HepG2 (cell line): ENCODE measurements around the gene NFS1. TPM values are rescaled to one million over a fixed set of nuclear protein-coding genes. Genes with fewer than 3 reads are reported as not detected.
A peak's percentile ranks its signal among the peaks of the same experiment; 100 is the strongest.

Experiments
- ATF7-NPFF ChIP-seq: sonication (generic); formaldehyde crosslinking; IDR thresholded peaks from 2 replicates; pipeline ENCODE4 v1.8.1; 2023; ENCODE audit warnings: mild to moderate bottlenecking, low read depth, missing genetic modification reagents, moderate library complexity
- BATF2 ChIP-seq: sonication (generic); formaldehyde crosslinking; IDR thresholded peaks from 2 replicates; pipeline ENCODE4 v1.8.0; 2022; ENCODE audit warnings: mild to moderate bottlenecking, missing genetic modification reagents, moderate library complexity
- ELF1 ChIP-seq: sonication (generic); formaldehyde crosslinking; IDR thresholded peaks from 2 replicates; pipeline ENCODE4 v1.4.0; 2020; ENCODE audit warnings: missing genetic modification reagents
- GFI1 ChIP-seq: sonication (generic); formaldehyde crosslinking; IDR thresholded peaks from 2 replicates; pipeline ENCODE4 v1.5.0; 2020; ENCODE audit warnings: missing genetic modification reagents, mild to moderate bottlenecking, borderline replicate concordance
- HNRNPL ChIP-seq: fragments of 200-400 bp; formaldehyde crosslinking; IDR thresholded peaks from 2 replicates; pipeline ENCODE4 v1.6.1; 2017; ENCODE audit warnings: mild to moderate bottlenecking, low read depth, low read length
- JUND ChIP-seq: sonication (generic); formaldehyde crosslinking; IDR thresholded peaks from 2 replicates; pipeline ENCODE4 v1.8.0; 2022; ENCODE audit warnings: mild to moderate bottlenecking, missing genetic modification reagents
- KDM3A ChIP-seq: IDR thresholded peaks from 2 replicates; pipeline ENCODE4 v1.6.1; 2018; ENCODE audit warnings: low read depth, missing compliant biosample characterization
- NAIF1 ChIP-seq: sonication (generic); formaldehyde crosslinking; IDR thresholded peaks from 2 replicates; pipeline ENCODE4 v1.5.0; 2020; ENCODE audit warnings: mild to moderate bottlenecking, missing genetic modification reagents, borderline replicate concordance
- NCOA5 ChIP-seq: sonication (generic); formaldehyde crosslinking; IDR thresholded peaks from 2 replicates; pipeline ENCODE4 v1.4.0; 2020; ENCODE audit warnings: missing genetic modification reagents
- NR2F1 ChIP-seq, 2 experiments: fragments of 450-650 bp in 1 of 2; formaldehyde crosslinking in 1 of 2; IDR thresholded peaks; 2 replicates each; pipeline versions ENCODE4 v1.5.0 to v1.6.1; 2016 to 2020; ENCODE audit warnings: mild to moderate bottlenecking in 1 of 2, missing compliant biosample characterization in 1 of 2, missing genetic modification reagents in 1 of 2, moderate library complexity in 1 of 2
- NRL ChIP-seq: sonication (generic); formaldehyde crosslinking; IDR thresholded peaks from 2 replicates; pipeline ENCODE4 v1.5.0; 2020; ENCODE audit warnings: missing genetic modification reagents, mild to moderate bottlenecking, moderate library complexity, borderline replicate concordance
- POGK ChIP-seq: sonication (generic); formaldehyde crosslinking; conservative IDR thresholded peaks from 2 replicates; pipeline ENCODE4 v1.8.0; 2022; ENCODE audit warnings: mild to moderate bottlenecking, moderate library complexity, missing genetic modification reagents
- RARG ChIP-seq: sonication (generic); formaldehyde crosslinking; IDR thresholded peaks from 2 replicates; pipeline ENCODE4 v1.4.0; 2020; ENCODE audit warnings: low read depth, mild to moderate bottlenecking, missing genetic modification reagents
- RBFOX2 ChIP-seq: fragments of 200-400 bp; formaldehyde crosslinking; IDR thresholded peaks from 2 replicates; pipeline ENCODE4 v1.6.1; 2017; ENCODE audit warnings: low read depth, mild to moderate bottlenecking, low read length
- RXRB ChIP-seq: IDR thresholded peaks from 2 replicates; pipeline ENCODE4 v1.6.1; 2016; ENCODE audit warnings: borderline replicate concordance, missing genetic modification reagents, missing compliant biosample characterization
- SUZ12 ChIP-seq: fragments of 150-350 bp; IDR thresholded peaks from 2 replicates; pipeline ENCODE4 v1.6.1; 2014; ENCODE audit warnings: low read depth, low read length
- TMF1 ChIP-seq: sonication (generic); formaldehyde crosslinking; IDR thresholded peaks from 2 replicates; pipeline ENCODE4 v1.8.1; 2022; ENCODE audit warnings: low read depth, missing genetic modification reagents
- ZBTB8A ChIP-seq: sonication (generic); formaldehyde crosslinking; IDR thresholded peaks from 2 replicates; pipeline ENCODE4 v1.4.0; 2020; ENCODE audit warnings: mild to moderate bottlenecking, low read depth, missing genetic modification reagents, borderline replicate concordance
- ZNF224 ChIP-seq: sonication (generic); formaldehyde crosslinking; IDR thresholded peaks from 2 replicates; pipeline ENCODE4 v1.5.0; 2020; ENCODE audit warnings: mild to moderate bottlenecking, missing genetic modification reagents
- ZNF3 ChIP-seq: IDR thresholded peaks from 2 replicates; pipeline ENCODE4 v1.7.0; 2017; ENCODE audit warnings: inconsistent platforms
- ZNF335 ChIP-seq: sonication (generic); formaldehyde crosslinking; IDR thresholded peaks from 2 replicates; pipeline ENCODE4 v1.4.0; 2020; ENCODE audit warnings: missing genetic modification reagents
- ZNF33A ChIP-seq: sonication (generic); formaldehyde crosslinking; IDR thresholded peaks from 2 replicates; pipeline ENCODE4 v1.5.1; 2020; ENCODE audit warnings: missing genetic modification reagents, mild to moderate bottlenecking, moderate library complexity, borderline replicate concordance
- ZNF343 ChIP-seq: sonication (generic); formaldehyde crosslinking; IDR thresholded peaks from 2 replicates; pipeline ENCODE4 v1.4.0; 2020; ENCODE audit warnings: mild to moderate bottlenecking, missing genetic modification reagents
- ZNF510 ChIP-seq: sonication (generic); formaldehyde crosslinking; IDR thresholded peaks from 2 replicates; pipeline ENCODE4 v1.4.0; 2020; ENCODE audit warnings: low read depth, mild to moderate bottlenecking, missing genetic modification reagents
- ZNF530 ChIP-seq: sonication (generic); formaldehyde crosslinking; IDR thresholded peaks from 2 replicates; pipeline ENCODE4 v1.5.0; 2020; ENCODE audit warnings: low read depth, mild to moderate bottlenecking, missing genetic modification reagents
- ZNF549 ChIP-seq: sonication (generic); formaldehyde crosslinking; IDR thresholded peaks from 2 replicates; pipeline ENCODE4 v1.5.0; 2020; ENCODE audit warnings: missing genetic modification reagents
- ZNF709 ChIP-seq: sonication (generic); formaldehyde crosslinking; IDR thresholded peaks from 2 replicates; pipeline ENCODE4 v1.5.0; 2020; ENCODE audit warnings: mild to moderate bottlenecking, missing genetic modification reagents
- ZNF768 ChIP-seq: sonication (generic); formaldehyde crosslinking; IDR thresholded peaks from 2 replicates; pipeline ENCODE4 v1.4.0; 2020; ENCODE audit warnings: missing genetic modification reagents
- ZNF816 ChIP-seq: sonication (generic); formaldehyde crosslinking; IDR thresholded peaks from 2 replicates; pipeline ENCODE4 v1.8.0; 2022; ENCODE audit warnings: missing genetic modification reagents, mild to moderate bottlenecking, borderline replicate concordance
- ZSCAN12 ChIP-seq: sonication (generic); formaldehyde crosslinking; IDR thresholded peaks from 2 replicates; pipeline ENCODE4 v1.9.0; 2021; ENCODE audit warnings: mild to moderate bottlenecking, missing genetic modification reagents
- polyA plus RNA-seq, 8 experiments: library from polyadenylated mRNA; depleted of rRNA in 3 of 8; stranded (reverse) in 7 of 8; unstranded in 1 of 8; fragments of >200 nt; fragmentation: Illumina TruSeq in 4 of 8; extraction: Trizol in 4 of 8; gene quantifications; 2 replicates each; pipeline versions ENCODE4 v1.2.1 to v1.2.3, GENCODE V29; 2011 to 2016; ENCODE audit warnings: low read depth in 4 of 8, missing spikeins in 1 of 8, mixed read lengths in 1 of 8; ENCODE audit not compliant: insufficient read depth in 1 of 8
- total RNA-seq, 5 experiments: library from RNA; depleted of rRNA; stranded (reverse); fragments of >200 nt; fragmentation: Illumina TruSeq; extraction: Trizol; gene quantifications; 2 replicates each; pipeline ENCODE4 v1.2.3, GENCODE V29; 2016; ENCODE audit warnings: low read depth in 1 of 5

NFS1 gene
- total and polyA plus RNA-seq, 2 of the 13 experiments (the other 11 are each of a cell fraction or from before 2014, with no cell fraction given) = 65.9 to 88.1 TPM

- TF ChIP-seq POGK (CRISPR knock-in tag) = 0 out of 2 replicates have a peak, but pooled peaks have one; percentile 22
- no peak for TF ChIP-seq ZNF3 (CRISPR knock-in tag)
- no peak; the same call in 1 of the 2 replicates for TF ChIP-seq ZNF33A (CRISPR knock-in tag)
- no peak for TF ChIP-seq NR2F1 (CRISPR knock-in tag; IDR thresholded peaks at IDR 0.05)
- TF ChIP-seq ZNF530 = peak; percentile 29; the same call in 1 of the 2 replicates
- no peak for TF ChIP-seq NCOA5
- TF ChIP-seq ZNF335 = no peak
- no peak for TF ChIP-seq NRL (CRISPR knock-in tag)
- TF ChIP-seq ZNF343 (CRISPR knock-in tag) = no peak
- TF ChIP-seq GFI1 (CRISPR knock-in tag) = peak; percentile 81
- no peak for TF ChIP-seq SUZ12
- TF ChIP-seq ZNF224 = no peak
- TF ChIP-seq ZBTB8A (CRISPR knock-in tag) = no peak
- TF ChIP-seq ZNF709 (CRISPR knock-in tag) = peak; percentile 83
- TF ChIP-seq ZSCAN12 (CRISPR knock-in tag) = no peak
- TF ChIP-seq KDM3A = no peak
- no peak for TF ChIP-seq RXRB
- no peak for TF ChIP-seq RARG (CRISPR knock-in tag)
- TF ChIP-seq TMF1 (CRISPR knock-in tag) = no peak
- no peak for TF ChIP-seq ZNF549 (CRISPR knock-in tag)
- TF ChIP-seq ELF1 = peak; percentile 14; the same call in 1 of the 2 replicates
- TF ChIP-seq NAIF1 (CRISPR knock-in tag) = peak; percentile 74; the same call in 1 of the 2 replicates
- TF ChIP-seq BATF2 (CRISPR knock-in tag) = 0 out of 2 replicates have a peak, but pooled peaks have one; percentile 6
- no peak for TF ChIP-seq JUND (CRISPR knock-in tag)
- peak; percentile 58 for TF ChIP-seq RBFOX2
- TF ChIP-seq HNRNPL = 0 out of 2 replicates have a peak, but pooled peaks have one; percentile 36
- 0 out of 2 replicates have a peak, but pooled peaks have one; percentile 15 for TF ChIP-seq ZNF768
- 0 out of 2 replicates have a peak, but pooled peaks have one; percentile 50 for TF ChIP-seq ATF7-NPFF (CRISPR knock-in tag)
- peak; percentile 94; the same call in 1 of the 2 replicates for TF ChIP-seq ZNF510 (CRISPR knock-in tag)
- peak; percentile 77; the same call in 1 of the 2 replicates for TF ChIP-seq ZNF816
Measured at GRCh38 chr20:35618263-35619131, 80.7 kb downstream of the NFS1 start (continued).
